NOMO-1 (cell line): ENCODE measurements around the gene CCDC91.
"Not testable (repeated sequence)": the region's sequence is repeated elsewhere in the genome, so short reads cannot be mapped to it uniquely, and the experiment has no call there.

Source experiments
- DNase-seq, 2 experiments: peaks; one replicate each; lab custom pipeline; 2025; ENCODE audit not compliant: unreplicated experiment in 2 of 2; lab: John Stamatoyannopoulos, UW

The CCDC91 gene

GRCh38 chr12:28349196-28349595, 158.9 kb downstream of the CCDC91 start:
- no peak for DNase-seq

- no peak for DNase-seq
These were observed 160.2 kb downstream of the CCDC91 start for GRCh38 chr12:28350502-28350901.

GRCh38 chr12:28351414-28351813, 161.2 kb downstream of the CCDC91 start:
- no peak for DNase-seq

- DNase-seq, result no peak
These were observed 164.9 kb downstream of the CCDC91 start for GRCh38 chr12:28355161-28355560.

- no peak for DNase-seq
These were observed 170.0 kb downstream of the CCDC91 start for GRCh38 chr12:28360253-28360652.

- DNase-seq, result no peak
These were observed 177.1 kb downstream of the CCDC91 start for GRCh38 chr12:28367326-28367725.

- no peak for DNase-seq
These were observed 177.7 kb downstream of the CCDC91 start for GRCh38 chr12:28367993-28368392.

- DNase-seq, result no peak
These were observed 179.2 kb downstream of the CCDC91 start for GRCh38 chr12:28369483-28369882.

- no peak for DNase-seq
These were observed 184.3 kb downstream of the CCDC91 start for GRCh38 chr12:28374556-28374955.

- no peak for DNase-seq
These were observed 188.5 kb downstream of the CCDC91 start for GRCh38 chr12:28378736-28379135.

- DNase-seq, result not testable (repeated sequence)
These were observed 189.5 kb downstream of the CCDC91 start for GRCh38 chr12:28379779-28380178.

- DNase-seq, result no peak
These were observed 193.1 kb downstream of the CCDC91 start for GRCh38 chr12:28383368-28383767.

- no peak for DNase-seq
These were observed 198.6 kb downstream of the CCDC91 start for GRCh38 chr12:28388879-28389278.

GRCh38 chr12:28390206-28390605, 199.9 kb downstream of the CCDC91 start:
- no peak for DNase-seq

- no peak for DNase-seq
These were observed 200.6 kb downstream of the CCDC91 start for GRCh38 chr12:28390761-28391385.

GRCh38 chr12:28409892-28410291, 219.6 kb downstream of the CCDC91 start:
- DNase-seq, result no peak

- peak in 1 of 2 experiments; percentile 12 for DNase-seq
These were observed 223.3 kb downstream of the CCDC91 start for GRCh38 chr12:28413460-28414109.

GRCh38 chr12:28415755-28416154, 225.5 kb downstream of the CCDC91 start:
- no peak for DNase-seq

GRCh38 chr12:28421374-28421773, 231.1 kb downstream of the CCDC91 start:
- no peak for DNase-seq

- DNase-seq, result no peak
These were observed 234.7 kb downstream of the CCDC91 start for GRCh38 chr12:28424965-28425364.

GRCh38 chr12:28425526-28425925, 235.3 kb downstream of the CCDC91 start:
- no peak for DNase-seq

GRCh38 chr12:28427046-28427445, 236.8 kb downstream of the CCDC91 start:
- no peak for DNase-seq
